GM12892 (cell line): ENCODE measurements around the gene CD276.
"Not testable (repeated sequence)": the region's sequence is repeated elsewhere in the genome, so short reads cannot be mapped to it uniquely, and the experiment has no call there.

Source experiments
- DNase-seq: peaks from one replicate; pipeline ENCODE4 v3.0.0; 2011; ENCODE audit not compliant: insufficient read length
- FAIRE-seq: peaks from 2 replicates; lab custom pipeline; 2011; peaks lifted over from hg19 to GRCh38; lab: Jason Lieb, UNC
- POLR2A ChIP-seq: IDR thresholded peaks from 2 replicates; pipeline ENCODE4 v1.6.1; 2011; ENCODE audit warnings: low read depth, low read length, control low read depth
- POLR2AphosphoS5 ChIP-seq: IDR thresholded peaks from 2 replicates; pipeline ENCODE4 v1.6.1; 2011; ENCODE audit warnings: low read depth, low read length, control low read depth
- TAF1 ChIP-seq: IDR thresholded peaks from 2 replicates; pipeline ENCODE4 v1.6.1; 2011; ENCODE audit warnings: low read depth, mild to moderate bottlenecking, control low read depth, low read length, borderline replicate concordance

The CD276 gene

GRCh38 chr15:73687351-73687750, 3.2 kb downstream of the CD276 start:
- FAIRE-seq: no peak
- DNase-seq: no peak
- TF ChIP-seq POLR2AphosphoS5 (no peak), TAF1 (no peak), POLR2A (no peak)

GRCh38 chr15:73688455-73688854, 4.3 kb downstream of the CD276 start:
- no peak for DNase-seq
- TF ChIP-seq POLR2AphosphoS5 (no peak), TAF1 (no peak), POLR2A (no peak)
- no peak for FAIRE-seq

- FAIRE-seq (no peak), DNase-seq (no peak)
- TF ChIP-seq POLR2AphosphoS5 (no peak), POLR2A (no peak), TAF1 (no peak)
These were observed 7.2 kb downstream of the CD276 start for GRCh38 chr15:73691396-73691795.

- DNase-seq: no peak
- no peak for TF ChIP-seq POLR2AphosphoS5
- TF ChIP-seq POLR2A: no peak
- TF ChIP-seq TAF1: no peak
- FAIRE-seq: no peak
These were observed 10.2 kb downstream of the CD276 start for GRCh38 chr15:73694419-73694818.

GRCh38 chr15:73695773-73696640, 11.8 kb downstream of the CD276 start:
- no peak for FAIRE-seq
- no peak for TF ChIP-seq POLR2AphosphoS5
- no peak for DNase-seq

- TF ChIP-seq POLR2A: no peak
- TF ChIP-seq POLR2AphosphoS5: no peak
- TF ChIP-seq TAF1: no peak
- DNase-seq: no peak
- no peak for FAIRE-seq
These were observed 12.4 kb downstream of the CD276 start for GRCh38 chr15:73696641-73697001.

- peak; percentile 59 for DNase-seq
- TF ChIP-seq POLR2AphosphoS5 (no peak), POLR2A (no peak), TAF1 (no peak)
- FAIRE-seq: peak; percentile 77
These were observed 12.9 kb downstream of the CD276 start for GRCh38 chr15:73697033-73697467.

GRCh38 chr15:73699249-73700040, 15.3 kb downstream of the CD276 start:
- DNase-seq: no peak
- TF ChIP-seq POLR2A (no peak), TAF1 (no peak), POLR2AphosphoS5 (no peak)
- no peak for FAIRE-seq

- DNase-seq (peak; percentile 53), FAIRE-seq (peak; percentile 78)
- no peak for TF ChIP-seq TAF1
- TF ChIP-seq POLR2AphosphoS5: no peak
- TF ChIP-seq POLR2A: no peak
These were observed 16.1 kb downstream of the CD276 start for GRCh38 chr15:73700041-73700842.

GRCh38 chr15:73702311-73703239, 18.4 kb downstream of the CD276 start:
- not testable (repeated sequence) for FAIRE-seq, DNase-seq

- not testable (repeated sequence) for FAIRE-seq, DNase-seq
These were observed 19.4 kb downstream of the CD276 start for GRCh38 chr15:73703601-73704000.

- not testable (repeated sequence) for DNase-seq, FAIRE-seq
These were observed 20.1 kb downstream of the CD276 start for GRCh38 chr15:73704142-73704868.
